HG03521 (cell line): ENCODE measurements around the gene NPW.
A peak's percentile ranks its signal among the peaks of the same experiment; 100 is the strongest.
"Not testable (repeated sequence)": the region's sequence is repeated elsewhere in the genome, so short reads cannot be mapped to it uniquely, and the experiment has no call there.

ENCODE experiments used
- ATAC-seq: cut with Tn5 transposase; IDR thresholded peaks from one replicate; pipeline ENCODE4 v1.9.1; 2021; ENCODE audit warnings: mild to moderate bottlenecking, moderate library complexity; ENCODE audit not compliant: unreplicated experiment

NPW gene

GRCh38 chr16:2019921-2020831 is 591 bp downstream of the NPW start:
- no peak for ATAC-seq

- no peak for ATAC-seq
Measured at GRCh38 chr16:2022723-2023091, 3.1 kb downstream of the NPW start.

GRCh38 chr16:2023092-2024031 is 3.8 kb downstream of the NPW start:
- ATAC-seq = peak; percentile 76

- ATAC-seq = no peak
Measured at GRCh38 chr16:2024032-2024420, 4.4 kb downstream of the NPW start.

GRCh38 chr16:2025251-2025650 is 5.7 kb downstream of the NPW start:
- no peak for ATAC-seq

GRCh38 chr16:2025878-2026460 is 6.4 kb downstream of the NPW start:
- ATAC-seq = no peak

GRCh38 chr16:2026461-2027023 is 7.0 kb downstream of the NPW start, which contains the start of gene NHERF2:
Gene NHERF2, plus strand, starts transcription at chr16:2026902. Its CDS starts 104 bp downstream, at chr16:2027006.
- no peak for ATAC-seq

- ATAC-seq = no peak
Measured at GRCh38 chr16:2027024-2028010, 7.7 kb downstream of the NPW start.

GRCh38 chr16:2028146-2028545 is 8.6 kb downstream of the NPW start:
- ATAC-seq = no peak

- ATAC-seq = no peak
Measured at GRCh38 chr16:2028620-2029220, 9.1 kb downstream of the NPW start.

GRCh38 chr16:2029350-2029749 is 9.8 kb downstream of the NPW start:
- ATAC-seq = no peak

GRCh38 chr16:2030036-2030435 is 10.5 kb downstream of the NPW start:
- ATAC-seq = no peak

GRCh38 chr16:2031081-2031577 is 11.5 kb downstream of the NPW start:
- no peak for ATAC-seq

- ATAC-seq = no peak
Measured at GRCh38 chr16:2032285-2033056, 12.9 kb downstream of the NPW start.

- ATAC-seq = no peak
Measured at GRCh38 chr16:2033057-2033908, 13.7 kb downstream of the NPW start.

GRCh38 chr16:2033909-2034695 is 14.5 kb downstream of the NPW start:
- ATAC-seq = not testable (repeated sequence)
